ENCODE measurements around the gene HADHB. TPM values are rescaled to one million over a fixed set of nuclear protein-coding genes. Genes with fewer than 3 reads are reported as not detected.
A peak's percentile ranks its signal among the peaks of the same experiment; 100 is the strongest.

HADHB gene
- total and polyA plus RNA-seq, 2 of the 13 experiments (the other 11 are each of a cell fraction or from before 2014, with no cell fraction given) = 112 to 238 TPM

- TF ChIP-seq ZBTB26 (CRISPR knock-in tag; IDR thresholded peaks at IDR 0.05; ENCODE audit: borderline replicate concordance) (peak; percentile 25; the same call in 1 of the 2 replicates), ZNF646 (CRISPR knock-in tag; IDR thresholded peaks at IDR 0.05) (no peak), ZNF367 (CRISPR knock-in tag; IDR thresholded peaks at IDR 0.05; ENCODE audit: borderline replicate concordance) (no peak), ZNF44 (CRISPR knock-in tag; IDR thresholded peaks at IDR 0.05) (0 out of 2 replicates have a peak, but pooled peaks have one; percentile 17), U2AF2 (IDR thresholded peaks at IDR 0.05; ENCODE audit: low read depth, low read length) (no peak), HINFP (CRISPR knock-in tag; IDR thresholded peaks at IDR 0.05; ENCODE audit: low read depth) (no peak), BORCS8-MEF2B (CRISPR knock-in tag; IDR thresholded peaks at IDR 0.05) (no peak), IRF9 (CRISPR knock-in tag; IDR thresholded peaks at IDR 0.05; ENCODE audit: borderline replicate concordance) (no peak), POGZ (CRISPR knock-in tag; IDR thresholded peaks at IDR 0.05) (no peak), ATF4 (CRISPR knock-in tag; IDR thresholded peaks at IDR 0.05) (no peak), FOXO4 (CRISPR knock-in tag; conservative IDR thresholded peaks at IDR 0.05) (no peak), SALL2 (CRISPR knock-in tag; IDR thresholded peaks at IDR 0.05) (no peak)
Measured at GRCh38 chr2:26330114-26330549, 85.4 kb downstream of the HADHB start (continued).
